GM12878 (cell line): ENCODE measurements around the gene PDZRN3. TPM values are rescaled to one million over a fixed set of nuclear protein-coding genes. Genes with fewer than 3 reads are reported as not detected.

ENCODE experiments used
- ATAC-seq: fragments of 200-7000 bp; cut with Tn5 transposase; 3 replicates; pipeline ENCODE4 v1.9.1; 2020; ENCODE audit warnings: mild to moderate bottlenecking, moderate library complexity
- BruUV-seq: library from RNA; stranded (reverse); fragments of 400-500 nt; replicated peaks from 2 replicates; lab custom pipeline; 2021; lab: Mats Ljungman, UMichigan
- CTCF ChIA-PET: fragments of 300-600 bp; sonication (Branson Sonifier 250); formaldehyde crosslinking; extraction: SDS; loops from one replicate; lab custom pipeline; 2021; ENCODE audit warnings: inconsistent platforms; lab: Yijun Ruan, JAX
- POLR2A ChIA-PET: fragments of 350-600 bp; formaldehyde crosslinking; extraction: SDS; loops from one replicate; lab custom pipeline; 2021; ENCODE audit warnings: inconsistent platforms; lab: Charles Lee
- RAD21 ChIA-PET: fragments of 300-600 bp; sonication (Branson Sonifier 250); formaldehyde crosslinking; loops from one replicate; lab custom pipeline; 2023; ENCODE audit warnings: antibody characterized with exemption; ENCODE audit not compliant: unreplicated experiment; lab: Charles Lee
- SMC1A ChIA-PET: fragments of 300-600 bp; sonication (Branson Sonifier 250); formaldehyde crosslinking; loops from one replicate; lab custom pipeline; 2023; ENCODE audit not compliant: unreplicated experiment, uncharacterized antibody; lab: Charles Lee
- DNase-seq: peaks from one replicate; pipeline ENCODE4 v3.0.0-alpha.2; 2011; ENCODE audit warnings: low read depth, low spot score
- FAIRE-seq: peaks from 3 replicates; lab custom pipeline; 2011; peaks lifted over from hg19 to GRCh38; lab: Jason Lieb, UNC
- H2AFZ ChIP-seq: 2 replicates; pipeline ENCODE4 v1.6.0; 2011; ENCODE audit warnings: low read depth, low read length, control low read depth; ENCODE audit not compliant: control insufficient read depth
- H3K27ac ChIP-seq: 2 replicates; pipeline ENCODE4 v1.5.1; 2011; ENCODE audit warnings: control low read depth; ENCODE audit not compliant: control insufficient read depth, insufficient read depth
- H3K27me3 ChIP-seq, 2 experiments: replicated peaks in 1 of 2; 2 replicates each; pipeline versions ENCODE4 v1.6.0 to v1.6.1; 2011; ENCODE audit warnings: low read length in 1 of 2; ENCODE audit not compliant: control insufficient read depth in 2 of 2, insufficient read depth in 2 of 2
- H3K36me3 ChIP-seq, 2 experiments: 2 replicates each; pipeline ENCODE4 v1.5.1; 2011; ENCODE audit warnings: low read length in 1 of 2; ENCODE audit not compliant: control insufficient read depth in 2 of 2, insufficient read depth in 2 of 2
- H3K4me1 ChIP-seq: 2 replicates; pipeline ENCODE4 v1.6.1; 2011; ENCODE audit warnings: mild to moderate bottlenecking, low read length, moderate library complexity, mixed read lengths; ENCODE audit not compliant: control insufficient read depth, insufficient read depth
- H3K4me2 ChIP-seq: 2 replicates; pipeline ENCODE4 v1.6.0; 2011; ENCODE audit warnings: control low read depth; ENCODE audit not compliant: control insufficient read depth, insufficient read depth
- H3K4me3 ChIP-seq: fragments of 200-600 bp; sonication (generic); 2 replicates; pipeline ENCODE4 v1.5.1; 2016
- H3K79me2 ChIP-seq: 2 replicates; pipeline ENCODE4 v1.6.0; 2011; ENCODE audit warnings: low read length; ENCODE audit not compliant: control insufficient read depth, insufficient read depth
- H3K9ac ChIP-seq: 2 replicates; pipeline ENCODE4 v1.8.0; 2011; ENCODE audit warnings: low read length, control low read depth, mixed read lengths; ENCODE audit not compliant: control insufficient read depth, insufficient read depth
- H3K9me3 ChIP-seq: replicated peaks from 3 replicates; pipeline ENCODE4 v1.5.1; 2011; ENCODE audit warnings: mild to moderate bottlenecking, low read length; ENCODE audit not compliant: control insufficient read depth, insufficient read depth
- H4K20me1 ChIP-seq: 2 replicates; pipeline ENCODE4 v1.6.0; 2011; ENCODE audit not compliant: control insufficient read depth, insufficient read depth
- BCLAF1 ChIP-seq: fragments of 450-650 bp; IDR thresholded peaks from 2 replicates; pipeline ENCODE4 v1.6.1; 2017; ENCODE audit warnings: antibody characterized with exemption, mild to moderate bottlenecking, moderate library complexity
- EED ChIP-seq: sonication (generic); IDR thresholded peaks from 2 replicates; pipeline ENCODE4 v1.6.1; 2016; ENCODE audit warnings: antibody characterized with exemption, low read depth
- FOS ChIP-seq: IDR thresholded peaks from 3 replicates; pipeline ENCODE4 v1.6.1; 2011; ENCODE audit warnings: borderline replicate concordance; ENCODE audit not compliant: insufficient read length; ENCODE audit errors: extremely low read depth
- HSF1 ChIP-seq: fragments of 150-350 bp; IDR thresholded peaks from 2 replicates; pipeline ENCODE4 v1.6.1; 2014; ENCODE audit warnings: mild to moderate bottlenecking, low read depth, low read length
- IRF3 ChIP-seq: fragments of 450-650 bp; IDR thresholded peaks from 2 replicates; pipeline ENCODE4 v1.6.1; 2014; ENCODE audit warnings: mild to moderate bottlenecking
- MXI1 ChIP-seq: fragments of 150-350 bp; IDR thresholded peaks from 2 replicates; pipeline ENCODE4 v1.6.1; 2011; ENCODE audit warnings: low read depth, mild to moderate bottlenecking, inconsistent platforms, low read length, improper control_type of control experiment
- RAD51 ChIP-seq: fragments of 450-650 bp; IDR thresholded peaks from 2 replicates; pipeline ENCODE4 v1.6.1; 2016; ENCODE audit warnings: moderate library complexity, mild to moderate bottlenecking, inconsistent platforms
- RELA ChIP-seq: fragments of 450-650 bp; IDR thresholded peaks from 2 replicates; pipeline ENCODE4 v1.8.0; 2014; ENCODE audit warnings: borderline replicate concordance; ENCODE audit not compliant: partially characterized antibody
- SMAD1 ChIP-seq: fragments of 450-650 bp; IDR thresholded peaks from 2 replicates; pipeline ENCODE4 v1.6.1; 2018; ENCODE audit warnings: mild to moderate bottlenecking, low read depth; ENCODE audit not compliant: partially characterized antibody
- SMARCA5 ChIP-seq: fragments of 450-650 bp; IDR thresholded peaks from 2 replicates; pipeline ENCODE4 v1.6.1; 2017; ENCODE audit warnings: mild to moderate bottlenecking
- SREBF2 ChIP-seq: IDR thresholded peaks from 2 replicates; pipeline ENCODE4 v1.6.1; 2012; ENCODE audit warnings: mild to moderate bottlenecking, low read length
- ZNF207 ChIP-seq: fragments of 450-650 bp; IDR thresholded peaks from 2 replicates; pipeline ENCODE4 v1.6.1; 2014; ENCODE audit warnings: antibody characterized with exemption, mild to moderate bottlenecking, borderline replicate concordance
- ZNF274 ChIP-seq: IDR thresholded peaks from one replicate; pipeline ENCODE4 v1.8.0; 2011; ENCODE audit not compliant: insufficient read length, insufficient read depth
- WGBS: methylation state at CpG from one replicate; pipeline ENCODE4 v1.1.6; 2016; ENCODE audit warnings: low lambda C conversion rate; ENCODE audit not compliant: insufficient replicate concordance, insufficient coverage; ENCODE audit errors: missing lambda C conversion rate; 5-methylcytosine and 5-hydroxymethylcytosine counted together
- in situ Hi-C: fragments of 300-500 bp; cut with MboI; formaldehyde crosslinking; loops from 9 replicates; pipeline ENCODE4 v1.14.3; 2018; ENCODE audit warnings: mixed read lengths
- intact Hi-C: fragments of 100-400 bp; cut with micrococcal nuclease; formaldehyde crosslinking; loops from one replicate; pipeline ENCODE4 v1.14.2; 2022; ENCODE audit not compliant: unreplicated experiment
- polyA plus RNA-seq, 11 experiments: library from polyadenylated mRNA; depleted of rRNA in 4 of 11; unstranded in 6 of 11; stranded (reverse) in 5 of 11; fragments of >200 nt; fragmentation: Nextera tagmentation in 4 of 11; fragmentation: Illumina TruSeq in 1 of 11; extraction: Ambion mirVana in 4 of 11; extraction: Trizol in 1 of 11; gene quantifications; 1 replicate in 1 of 11; 2 replicates in 10 of 11; pipeline versions ENCODE4 v1.2.1 to v1.2.3, GENCODE V29; 2011 to 2016; ENCODE audit warnings: inconsistent platforms in 2 of 11, missing spikeins in 2 of 11, low read depth in 1 of 11
- total RNA-seq, 4 experiments: library from RNA; depleted of rRNA in 3 of 4; stranded (reverse); fragments of >200 nt in 3 of 4; fragmentation: Illumina TruSeq in 1 of 4; extraction: Trizol in 1 of 4; gene quantifications; 2 replicates each; pipeline versions ENCODE4 v1.2.1 to v1.2.3, GENCODE V29; 2013 to 2021
- TF ChIP-seq, protein P1 (sequence below): IDR thresholded peaks from 2 replicates; pipeline ENCODE4 v1.6.1; 2011; ENCODE audit warnings: borderline replicate concordance, low read depth, mild to moderate bottlenecking, moderate library complexity, mixed read lengths, low read length; ENCODE audit not compliant: insufficient read depth; ENCODE audit errors: extremely low read length
- TF ChIP-seq, protein P2 (sequence below): fragments of 450-650 bp; formaldehyde crosslinking; IDR thresholded peaks from 2 replicates; pipeline ENCODE4 v1.4.0; 2022; ENCODE audit warnings: mild to moderate bottlenecking, moderate library complexity

Gene PDZRN3
- total and polyA plus RNA-seq, 10 of the 15 experiments (the other 5 are each of a cell fraction or from before 2014, with no cell fraction given), result 0.07 to 0.37 (median 0.12) TPM; not detected in 6

- no peak for TF ChIP-seq FOS
- TF ChIP-seq EED, result no peak
- no peak for TF ChIP-seq RAD51
- TF ChIP-seq SREBF2, result no peak
- no peak for TF ChIP-seq HSF1
- no peak for TF ChIP-seq ZNF274
- no peak for TF ChIP-seq ZNF207
- TF ChIP-seq SMARCA5, result no peak
- no peak for TF ChIP-seq BCLAF1
Measured at GRCh38 chr3:73580343-73580742, 44.4 kb downstream of the PDZRN3 start (continued).

DNA sequence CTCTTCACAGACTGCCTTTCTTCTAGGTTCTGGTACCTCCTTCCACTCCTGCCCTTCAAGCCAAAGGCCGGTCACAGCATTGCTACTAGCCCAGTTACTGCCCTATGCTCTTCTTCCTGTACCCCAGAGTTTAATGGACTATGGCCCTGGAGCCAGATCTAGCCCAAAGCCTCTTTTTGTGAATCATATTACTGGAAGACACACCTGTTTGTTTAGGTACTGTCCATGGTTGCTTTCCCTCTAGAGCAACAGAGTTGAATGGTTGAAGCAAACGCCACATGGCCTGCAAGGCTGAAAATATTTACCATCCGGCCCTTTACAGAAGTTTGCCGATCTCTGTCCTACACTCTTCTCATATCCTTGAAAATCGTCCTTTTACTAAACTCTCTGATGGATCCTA lies 47.0 kb downstream of the PDZRN3 start:
- ATAC-seq, result no peak
- intact Hi-C loops, result no loop called here
- 44% methylated on average over 5 of the region's 5 CpGs for WGBS
- Histone ChIP-seq H3K79me2 (no peaks in the 10 kb centered on the region), H3K9me3 (no peaks in the 10 kb centered on the region), H2AFZ (no peak overlapping the region), H3K4me3 (no peak overlapping the region), H3K4me1 (no peaks in the 10 kb centered on the region), H3K4me2 (no peak overlapping the region), H3K27me3 (no peaks in the 10 kb centered on the region), H3K9ac (no peak overlapping the region), H4K20me1 (no peaks in the 10 kb centered on the region), H3K36me3 (no peaks in the 10 kb centered on the region), H3K27ac (no peak overlapping the region)
- SMC1A ChIA-PET, result no interaction called here
- in situ Hi-C loops, result no loop called here
- RAD21 ChIA-PET, result no interaction called here
- POLR2A ChIA-PET, result no interaction called here
- CTCF ChIA-PET, result no interaction called here
- no TSS peak for BruUV-seq
- FAIRE-seq, result no peak
- DNase-seq, result no peak
- TF ChIP-seq RELA (no peak), SMAD1 (no peak), RAD51 (no peak), IRF3 (no peak), MXI1 (no peak)
- TF ChIP-seq, protein P1, sequence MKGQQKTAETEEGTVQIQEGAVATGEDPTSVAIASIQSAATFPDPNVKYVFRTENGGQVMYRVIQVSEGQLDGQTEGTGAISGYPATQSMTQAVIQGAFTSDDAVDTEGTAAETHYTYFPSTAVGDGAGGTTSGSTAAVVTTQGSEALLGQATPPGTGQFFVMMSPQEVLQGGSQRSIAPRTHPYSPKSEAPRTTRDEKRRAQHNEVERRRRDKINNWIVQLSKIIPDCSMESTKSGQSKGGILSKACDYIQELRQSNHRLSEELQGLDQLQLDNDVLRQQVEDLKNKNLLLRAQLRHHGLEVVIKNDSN, result no peak
- TF ChIP-seq, protein P2, sequence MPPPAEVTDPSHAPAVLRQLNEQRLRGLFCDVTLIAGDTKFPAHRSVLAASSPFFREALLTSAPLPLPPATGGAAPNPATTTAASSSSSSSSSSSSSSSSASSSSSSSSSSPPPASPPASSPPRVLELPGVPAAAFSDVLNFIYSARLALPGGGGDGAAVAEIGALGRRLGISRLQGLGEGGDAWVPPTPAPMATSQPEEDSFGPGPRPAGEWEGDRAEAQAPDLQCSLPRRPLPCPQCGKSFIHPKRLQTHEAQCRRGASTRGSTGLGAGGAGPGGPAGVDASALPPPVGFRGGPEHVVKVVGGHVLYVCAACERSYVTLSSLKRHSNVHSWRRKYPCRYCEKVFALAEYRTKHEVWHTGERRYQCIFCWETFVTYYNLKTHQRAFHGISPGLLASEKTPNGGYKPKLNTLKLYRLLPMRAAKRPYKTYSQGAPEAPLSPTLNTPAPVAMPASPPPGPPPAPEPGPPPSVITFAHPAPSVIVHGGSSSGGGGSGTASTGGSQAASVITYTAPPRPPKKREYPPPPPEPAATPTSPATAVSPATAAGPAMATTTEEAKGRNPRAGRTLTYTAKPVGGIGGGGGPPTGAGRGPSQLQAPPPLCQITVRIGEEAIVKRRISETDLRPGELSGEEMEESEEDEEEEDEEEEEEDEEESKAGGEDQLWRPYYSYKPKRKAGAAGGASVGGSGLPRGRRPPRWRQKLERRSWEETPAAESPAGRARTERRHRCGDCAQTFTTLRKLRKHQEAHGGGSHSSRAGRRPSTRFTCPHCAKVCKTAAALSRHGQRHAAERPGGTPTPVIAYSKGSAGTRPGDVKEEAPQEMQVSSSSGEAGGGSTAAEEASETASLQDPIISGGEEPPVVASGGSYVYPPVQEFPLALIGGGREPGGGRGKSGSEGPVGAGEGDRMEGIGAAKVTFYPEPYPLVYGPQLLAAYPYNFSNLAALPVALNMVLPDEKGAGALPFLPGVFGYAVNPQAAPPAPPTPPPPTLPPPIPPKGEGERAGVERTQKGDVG, result no peak
